HG03196 (cell line): ENCODE results near the gene RASA2.
A peak's percentile ranks its signal among the peaks of the same experiment; 100 is the strongest.
"Not testable (repeated sequence)": the region's sequence is repeated elsewhere in the genome, so short reads cannot be mapped to it uniquely, and the experiment has no call there.

Source experiments
- ATAC-seq: cut with Tn5 transposase; IDR thresholded peaks from one replicate; pipeline ENCODE4 v1.9.1; 2021; ENCODE audit not compliant: unreplicated experiment

RASA2 gene

DNA sequence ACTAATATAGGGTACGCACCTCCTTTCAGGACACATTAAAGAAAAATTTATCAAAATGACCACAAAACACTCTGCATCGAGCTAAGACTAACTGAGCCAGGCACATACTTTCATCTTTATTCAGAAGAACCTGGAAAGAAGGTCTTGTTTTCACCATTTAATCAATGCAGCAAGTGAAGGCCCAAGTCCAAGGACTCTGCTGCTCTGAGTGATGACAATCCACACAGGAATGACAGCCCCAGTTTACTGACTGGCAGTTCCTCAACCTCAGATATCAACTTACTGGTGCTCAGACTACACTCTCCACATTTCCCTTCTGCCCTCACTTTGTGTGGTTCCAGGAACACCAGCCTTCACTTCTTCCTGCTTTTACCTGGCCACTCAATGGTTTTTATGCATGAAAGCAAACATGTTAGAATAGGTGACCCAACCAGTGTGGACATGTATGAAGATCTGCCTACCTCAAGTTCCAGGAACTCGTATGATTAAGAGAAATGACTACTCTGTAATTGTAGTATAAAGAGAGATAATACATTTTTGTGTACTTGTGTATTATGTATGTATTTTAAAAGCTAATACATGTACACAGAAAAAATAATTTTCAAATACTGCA, 29.1 kb upstream of the RASA2 start:
- ATAC-seq: no peak

DNA sequence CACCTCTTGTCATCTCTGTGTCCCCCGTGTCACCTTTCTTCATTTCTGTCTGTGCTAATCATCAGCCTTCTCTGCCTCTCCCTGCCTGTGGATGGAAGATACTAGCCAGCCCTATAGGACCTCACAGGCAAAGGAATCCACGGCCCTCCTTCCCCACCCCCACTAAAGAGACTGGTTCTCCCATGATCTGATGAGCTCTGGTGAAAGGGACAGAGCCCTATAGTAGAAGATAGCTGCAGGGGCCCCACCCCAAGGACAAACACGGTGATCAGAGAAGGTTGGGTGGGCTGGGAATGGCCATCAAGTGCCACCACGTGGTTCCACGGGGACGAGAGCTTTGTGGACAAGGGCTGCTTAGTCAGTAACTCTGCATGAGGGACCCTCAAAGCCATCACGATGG, 27.8 kb upstream of the RASA2 start:
- no peak for ATAC-seq

DNA sequence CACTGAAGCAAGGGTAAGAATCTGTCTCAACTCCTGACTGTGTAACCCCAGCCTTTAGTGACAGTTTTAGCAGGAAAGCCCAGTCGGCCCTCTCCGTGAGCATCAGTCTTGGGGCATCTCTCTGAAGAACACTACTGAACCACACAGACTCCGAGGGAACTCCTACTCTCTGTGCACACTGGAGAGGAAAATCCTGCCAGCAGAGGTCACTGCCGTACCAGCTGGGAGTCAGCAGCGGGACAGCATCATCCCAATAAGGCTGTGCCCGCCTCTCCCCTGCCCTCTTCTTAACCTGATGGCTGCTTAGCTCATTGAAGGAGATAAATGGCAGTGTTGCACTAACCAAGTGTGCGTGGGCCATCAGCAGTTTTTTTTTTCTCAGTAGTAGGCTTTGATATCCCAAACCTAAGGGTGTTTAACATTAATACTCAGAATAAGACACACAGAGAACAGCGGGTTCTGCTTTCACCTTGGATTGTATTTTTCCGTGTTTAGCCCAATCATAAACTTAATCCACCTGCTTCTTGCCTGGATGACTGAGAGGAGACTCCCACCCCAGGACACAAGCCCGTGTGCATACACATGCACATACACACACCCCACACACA, 26.6 kb upstream of the RASA2 start:
- ATAC-seq: peak; percentile 86

DNA sequence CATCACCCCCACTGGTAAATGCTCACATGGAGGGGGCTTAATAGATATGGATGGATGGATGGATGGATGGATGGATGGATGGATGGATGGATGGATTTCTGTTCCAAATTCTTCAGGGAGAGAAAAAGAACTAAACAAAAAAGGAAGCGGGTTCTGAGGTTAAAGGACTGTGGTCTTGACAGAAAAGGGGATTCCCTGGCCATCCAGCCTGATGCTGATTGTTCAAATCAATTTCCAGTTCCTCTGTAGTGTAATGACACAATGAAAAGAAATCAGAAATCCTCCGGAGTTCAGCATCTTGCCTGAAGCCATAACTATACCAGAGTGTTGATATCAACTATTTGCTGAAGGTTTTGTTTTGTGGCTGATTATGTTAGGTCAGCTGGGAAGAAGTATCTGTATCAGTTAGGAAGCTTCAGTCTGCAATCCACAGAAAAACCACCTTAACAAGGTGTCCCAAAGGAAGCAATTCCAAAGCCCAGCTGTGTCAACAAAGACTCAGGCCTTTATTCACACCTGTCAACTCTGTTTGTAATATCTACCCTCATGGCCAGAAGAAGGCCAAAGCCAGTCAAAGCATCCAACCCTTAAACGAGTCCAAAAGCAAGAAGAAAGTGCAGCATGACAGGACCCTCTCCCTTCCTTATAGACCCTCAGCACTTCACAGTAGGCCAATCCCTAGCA, 24.5 kb upstream of the RASA2 start:
- ATAC-seq: no peak

DNA sequence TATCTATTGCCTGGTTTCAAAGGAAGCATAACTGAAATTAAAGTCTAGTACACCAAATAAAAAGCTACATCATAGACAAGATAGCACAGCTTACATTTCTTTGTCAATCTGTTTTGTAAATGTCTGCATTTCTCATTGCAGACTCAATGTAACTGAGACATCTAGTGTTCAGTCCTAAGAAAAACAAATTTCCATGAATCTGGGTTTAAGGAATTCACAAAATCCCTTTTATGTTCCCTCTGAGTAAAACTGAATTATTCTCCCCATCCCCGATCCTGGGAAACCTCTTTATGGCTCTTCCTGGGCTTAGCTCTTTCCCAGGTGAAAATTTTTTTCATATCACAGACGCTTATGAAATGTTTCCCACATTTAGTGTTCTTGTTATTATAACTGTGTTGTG, 21.6 kb upstream of the RASA2 start:
- no peak for ATAC-seq

DNA sequence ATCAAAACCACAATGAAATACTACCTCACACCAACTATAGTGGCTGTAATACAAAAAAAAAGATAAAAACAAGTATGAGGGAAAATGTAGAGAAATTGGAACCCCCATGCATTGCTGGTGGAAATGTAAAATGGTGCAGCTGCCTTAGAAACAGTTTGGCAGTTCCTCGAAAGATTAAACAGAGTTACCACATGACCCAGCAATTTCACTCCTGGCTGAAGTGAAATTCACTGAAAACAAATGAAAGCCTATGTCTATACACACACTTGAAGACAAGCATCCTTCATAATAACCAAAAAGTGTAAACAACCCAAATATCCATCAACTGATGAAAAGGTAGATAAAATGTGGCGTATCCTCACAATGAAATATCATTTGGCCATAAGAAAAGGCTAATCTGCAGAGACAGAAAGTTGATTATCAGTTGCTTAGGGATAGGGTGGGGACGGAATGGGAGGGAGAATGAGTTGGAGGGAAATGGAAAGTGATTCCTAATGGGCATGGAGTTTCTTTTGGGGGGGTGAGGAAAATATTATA, 20.1 kb upstream of the RASA2 start:
- no peak for ATAC-seq

DNA sequence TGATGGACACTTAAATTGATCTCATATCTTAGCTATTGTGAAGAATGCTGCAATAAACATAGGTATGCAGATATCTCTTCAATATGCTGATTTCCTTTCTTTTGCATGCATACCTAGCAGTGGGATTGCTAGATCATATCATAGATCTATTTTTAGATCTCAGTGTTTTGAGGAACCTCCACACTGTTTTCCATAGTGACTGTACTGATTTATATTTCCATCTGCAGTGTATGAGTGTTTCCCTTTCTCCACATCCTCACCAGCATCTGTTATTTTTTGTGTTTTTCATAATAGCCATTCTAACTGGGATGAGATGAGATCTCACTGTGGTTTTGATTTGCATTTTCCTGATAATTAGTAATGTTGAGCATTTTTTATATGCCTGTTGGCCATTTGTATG, 17.1 kb upstream of the RASA2 start:
- no peak for ATAC-seq

DNA sequence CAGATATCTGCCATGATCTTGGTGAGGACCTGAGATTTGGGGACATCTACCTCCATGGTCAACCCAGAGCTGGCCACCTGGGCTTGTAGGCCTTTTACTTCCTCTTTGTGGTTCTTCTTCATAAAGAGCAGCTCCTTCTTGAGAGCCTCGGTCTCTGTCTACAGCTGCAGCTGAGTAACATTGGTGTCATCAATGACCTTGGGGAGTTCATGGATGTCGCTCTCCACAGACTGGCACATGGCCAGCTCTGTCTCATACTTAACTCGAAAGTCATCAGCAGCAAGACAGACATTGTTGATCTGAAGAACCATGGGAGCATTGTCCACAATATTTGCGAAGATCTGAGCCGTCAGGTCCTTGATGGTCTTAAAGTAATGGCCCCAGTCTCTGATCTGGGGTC, 15.7 kb upstream of the RASA2 start:
- ATAC-seq: no peak

DNA sequence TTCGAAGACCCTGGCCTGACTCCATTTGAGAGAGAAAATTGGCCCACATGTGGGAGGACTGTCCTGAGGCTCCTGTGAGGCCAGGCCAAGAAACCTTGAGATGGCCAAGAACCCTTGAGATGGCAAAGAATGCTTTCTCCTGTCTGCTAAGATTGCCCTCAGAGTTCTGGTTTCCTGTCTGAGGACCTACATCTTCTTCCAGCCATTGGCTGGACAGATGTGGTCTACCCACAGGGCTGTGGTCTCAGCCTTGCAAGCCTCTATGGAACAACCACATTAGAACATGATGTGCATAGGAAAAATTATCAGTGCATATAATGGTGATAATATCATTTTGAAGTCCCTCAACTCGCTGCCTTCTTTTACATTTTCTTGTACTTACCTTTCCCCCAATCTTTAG, 10.8 kb upstream of the RASA2 start:
- no peak for ATAC-seq

DNA sequence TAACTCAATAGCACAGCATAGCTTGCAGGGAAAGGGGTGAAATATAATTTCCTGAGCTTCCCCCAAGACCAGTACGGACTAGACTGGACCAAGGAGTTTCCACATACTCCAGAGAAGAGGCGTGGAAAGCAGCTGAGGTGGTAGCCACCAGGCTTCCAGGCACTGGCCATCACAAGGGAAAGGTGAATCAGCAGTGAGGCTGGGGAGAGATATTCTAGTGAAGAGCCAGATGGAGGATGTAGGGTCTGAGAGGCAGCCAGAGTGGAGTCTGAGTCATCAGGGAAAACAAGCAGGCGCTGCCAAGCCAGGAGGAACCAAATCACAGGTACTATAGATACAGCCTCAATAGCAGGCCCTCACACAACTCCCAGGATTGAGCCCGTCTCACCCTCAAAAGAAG, 9.6 kb upstream of the RASA2 start:
- no peak for ATAC-seq

DNA sequence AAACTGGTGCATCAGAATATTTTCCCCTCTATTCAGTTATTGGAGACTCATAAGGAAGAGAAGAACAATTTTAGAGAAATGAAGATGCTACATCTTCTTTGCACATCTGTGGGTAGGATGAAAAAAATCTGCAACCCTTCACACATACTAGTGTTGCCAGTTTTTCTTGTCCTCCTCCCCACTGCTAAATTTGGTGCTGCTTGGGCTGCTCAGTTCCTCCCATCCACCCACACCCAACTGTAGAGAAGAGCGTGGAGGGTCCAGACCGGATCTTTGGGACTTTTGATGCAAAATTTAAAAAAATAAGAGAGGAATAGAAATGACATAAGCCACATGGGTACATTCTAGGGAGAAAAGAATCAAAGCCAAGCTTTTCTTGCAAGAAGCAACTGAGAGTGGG, 8.7 kb upstream of the RASA2 start:
- no peak for ATAC-seq

DNA sequence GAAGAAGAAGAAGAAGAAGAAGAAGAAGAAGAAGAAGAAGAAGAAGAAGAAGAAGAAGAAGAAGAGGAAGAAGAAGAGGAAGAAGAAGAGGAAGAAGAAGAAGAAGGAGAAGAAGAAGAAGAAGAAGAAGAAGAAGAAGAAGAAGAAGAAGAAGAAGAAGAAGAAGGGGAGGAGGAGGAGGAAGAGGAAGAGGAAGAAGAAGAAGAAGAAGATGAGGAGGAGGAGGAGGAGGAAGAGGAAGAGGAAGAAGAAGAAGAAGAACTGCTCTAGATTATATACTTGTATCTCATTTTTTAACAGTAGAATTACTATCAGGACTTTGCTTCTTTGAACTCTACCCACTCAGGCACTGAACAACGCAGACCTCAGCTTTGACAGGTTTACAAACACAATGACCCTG, 8.0 kb upstream of the RASA2 start:
- ATAC-seq: not testable (repeated sequence)

DNA sequence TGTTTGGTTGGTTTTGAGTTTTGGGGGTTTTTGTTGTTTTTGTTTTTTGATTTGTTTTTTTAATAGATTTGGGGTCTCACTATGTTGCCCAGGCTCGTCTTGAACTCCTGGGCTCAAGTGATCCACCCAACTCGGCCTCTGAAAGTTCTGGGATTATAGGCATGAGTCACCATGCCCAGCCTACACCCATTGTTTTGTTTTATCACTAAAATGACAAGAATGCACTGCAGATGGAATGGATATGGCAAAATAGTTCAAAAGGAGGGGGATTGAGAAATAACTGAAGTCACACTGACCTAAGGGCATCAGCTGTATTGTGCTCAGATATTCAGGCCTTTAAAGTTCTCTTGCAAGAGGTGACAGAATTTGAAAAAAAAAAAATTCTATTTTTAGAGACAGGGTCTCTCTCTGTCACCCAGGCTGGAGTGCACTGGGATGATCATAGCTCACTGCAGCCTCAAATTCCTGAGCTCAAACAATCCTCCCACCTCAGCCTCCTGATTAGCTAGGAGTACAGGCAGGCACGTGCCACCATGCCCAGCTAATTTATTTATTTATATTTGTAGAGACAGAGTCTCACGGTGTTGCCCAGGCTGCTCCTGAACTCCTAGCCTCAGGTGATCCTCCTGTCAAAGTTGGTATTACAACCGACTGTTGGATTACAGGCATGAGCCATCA, 4.4 kb upstream of the RASA2 start:
- no peak for ATAC-seq

DNA sequence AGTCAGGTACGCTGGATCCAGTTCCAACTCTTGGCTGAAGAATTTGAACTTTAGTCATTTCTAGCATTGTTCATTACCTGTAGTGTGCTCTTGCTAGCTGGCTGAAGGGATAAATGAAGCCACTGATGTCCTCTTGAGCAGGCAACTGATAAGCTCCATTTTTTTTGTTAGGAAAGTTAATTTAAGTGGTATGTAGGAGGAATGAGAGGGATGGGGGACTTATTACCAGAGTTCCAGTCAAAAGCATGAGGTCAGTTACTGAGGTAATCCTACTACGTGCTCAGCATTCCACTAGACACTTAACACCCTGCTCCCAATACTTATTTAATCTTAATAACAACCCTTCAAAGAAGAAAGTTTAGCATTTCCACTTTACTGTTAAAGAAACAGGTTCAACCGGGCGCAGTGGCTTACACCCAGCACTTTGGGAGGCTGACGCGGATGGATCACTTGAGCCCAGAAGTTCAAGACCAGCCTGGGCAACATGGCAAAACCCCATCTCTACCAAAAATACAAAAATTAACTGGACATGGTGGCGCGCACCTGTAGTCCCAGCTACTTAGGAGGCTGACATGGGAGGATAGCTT, 2.0 kb upstream of the RASA2 start:
- ATAC-seq: no peak

DNA sequence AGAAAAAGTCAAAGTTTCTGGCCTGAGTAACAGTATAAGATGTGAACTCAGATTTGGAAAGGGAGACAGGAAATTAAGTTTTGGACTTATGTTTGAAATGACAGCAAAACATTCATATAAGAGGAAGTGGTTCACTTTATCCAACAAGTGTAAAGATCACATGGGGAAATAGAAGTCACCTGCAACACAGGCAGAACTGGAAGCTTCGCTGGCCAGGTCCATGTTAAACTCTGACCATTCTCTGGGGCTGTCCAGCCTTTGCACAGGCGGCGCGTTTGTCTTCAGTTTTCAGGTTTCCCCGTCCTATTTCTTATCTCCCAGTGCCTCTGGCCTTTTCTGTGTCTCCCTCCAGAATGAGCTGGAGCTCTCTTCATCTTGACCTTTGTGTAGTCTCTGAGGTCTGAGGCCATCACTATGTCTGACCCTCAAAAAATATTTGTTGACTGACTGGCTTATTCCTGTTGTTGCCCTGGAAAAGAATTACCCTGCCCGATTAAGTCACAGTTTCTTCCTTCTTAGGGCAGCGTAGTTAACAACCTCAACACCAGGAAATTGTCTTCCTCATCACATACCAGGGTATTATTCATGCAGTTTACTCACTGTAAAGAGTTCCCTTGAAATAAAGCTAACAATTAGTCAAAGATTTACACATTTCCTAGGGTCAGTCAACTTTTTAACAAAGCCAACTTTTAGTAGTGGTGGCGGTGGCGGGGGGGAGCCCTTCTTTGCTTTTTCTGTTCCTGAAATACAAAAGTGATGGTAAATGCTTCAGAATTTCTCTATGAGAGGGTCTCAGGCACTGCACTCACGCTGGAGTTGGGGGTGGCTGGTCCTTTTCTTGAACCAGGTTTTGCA, 959 bp upstream of the RASA2 start:
- no peak for ATAC-seq

DNA sequence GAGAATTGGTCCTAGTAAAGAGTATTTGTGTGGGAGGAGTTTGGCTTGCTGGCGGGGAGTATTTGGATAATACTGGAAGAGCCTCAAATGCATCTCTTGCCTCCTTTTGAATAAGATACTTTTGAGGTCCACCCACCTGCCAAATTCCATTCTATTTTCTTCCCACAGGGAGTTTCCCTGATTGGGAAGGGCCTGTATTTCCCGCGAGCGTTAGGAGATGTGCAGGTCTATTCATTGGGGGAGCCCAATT, 406 bp upstream of the RASA2 start:
- ATAC-seq: no peak

DNA sequence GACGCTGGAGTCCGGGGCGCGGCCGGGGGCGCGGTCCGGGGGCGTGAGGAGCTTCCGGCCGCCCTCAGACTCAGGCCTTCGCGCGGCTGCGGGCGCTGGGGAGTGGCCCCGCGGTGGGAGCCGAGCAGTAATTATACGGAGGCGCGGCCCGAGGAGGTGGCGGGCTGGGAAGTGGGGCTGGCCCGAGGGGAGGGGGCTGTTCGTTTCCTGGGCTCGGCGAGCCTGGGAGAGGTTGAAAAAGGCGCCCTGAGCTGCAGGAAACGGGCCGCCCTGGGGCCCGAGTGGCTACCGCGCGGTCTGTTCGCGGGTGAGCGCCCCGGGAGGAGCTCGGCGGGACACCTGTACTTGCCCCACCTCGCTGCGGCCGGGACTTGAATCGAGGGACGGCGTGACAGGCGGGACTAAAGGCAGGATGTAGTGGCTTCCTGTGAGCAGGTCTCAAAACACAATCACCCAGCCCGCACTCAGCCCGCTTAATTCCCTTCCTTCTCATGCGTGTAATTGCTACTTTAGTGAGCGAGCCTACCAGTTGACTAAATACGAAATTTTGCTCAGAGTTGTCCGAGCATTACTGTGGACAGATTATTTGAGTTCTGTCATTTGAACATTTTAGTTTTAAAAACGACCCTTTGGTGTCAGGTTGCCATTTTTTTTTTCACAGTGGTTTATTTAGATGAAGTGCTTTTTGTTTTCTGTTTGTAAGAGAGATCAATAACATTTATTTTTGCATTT, 860 bp downstream of the RASA2 start:
- peak; percentile 79 for ATAC-seq

DNA sequence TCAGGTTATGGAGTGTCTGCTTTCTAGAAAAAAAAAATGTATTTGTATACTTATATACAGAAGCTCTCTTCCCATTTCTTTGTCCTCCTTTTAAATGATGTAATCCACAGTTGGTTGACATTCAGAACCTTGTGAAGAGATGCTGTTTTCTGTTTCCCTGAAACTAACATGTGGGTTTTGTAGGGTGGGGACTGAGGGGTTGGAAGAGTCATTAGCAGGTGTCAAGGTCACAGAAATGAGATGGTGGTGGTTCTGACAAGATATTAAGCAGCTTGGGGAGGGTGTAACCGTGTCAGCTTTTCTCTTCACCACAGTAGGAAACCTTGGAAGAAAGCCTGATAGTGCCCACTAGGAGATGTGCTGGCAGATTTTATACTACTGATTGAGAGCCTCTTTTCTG, 2.4 kb downstream of the RASA2 start:
- ATAC-seq: no peak

DNA sequence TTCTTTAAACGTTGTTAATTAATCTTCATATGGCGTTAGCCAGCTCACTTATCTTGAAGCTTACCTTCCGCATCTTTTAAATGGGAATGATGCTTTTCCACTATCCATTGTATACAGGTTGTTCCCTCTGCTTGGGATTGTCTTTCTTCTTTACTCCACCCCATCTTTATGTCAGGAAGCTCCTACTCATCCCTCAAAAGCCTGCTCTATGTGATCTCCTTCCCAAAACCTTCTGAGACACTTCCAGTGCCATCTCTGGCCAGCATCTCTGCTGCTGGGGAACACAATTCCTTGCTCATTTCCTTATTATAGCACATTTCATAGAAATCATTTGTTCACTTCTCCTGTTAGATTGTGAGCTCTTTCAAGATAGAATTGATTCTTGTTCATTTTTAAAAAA, 4.3 kb downstream of the RASA2 start:
- ATAC-seq: no peak

DNA sequence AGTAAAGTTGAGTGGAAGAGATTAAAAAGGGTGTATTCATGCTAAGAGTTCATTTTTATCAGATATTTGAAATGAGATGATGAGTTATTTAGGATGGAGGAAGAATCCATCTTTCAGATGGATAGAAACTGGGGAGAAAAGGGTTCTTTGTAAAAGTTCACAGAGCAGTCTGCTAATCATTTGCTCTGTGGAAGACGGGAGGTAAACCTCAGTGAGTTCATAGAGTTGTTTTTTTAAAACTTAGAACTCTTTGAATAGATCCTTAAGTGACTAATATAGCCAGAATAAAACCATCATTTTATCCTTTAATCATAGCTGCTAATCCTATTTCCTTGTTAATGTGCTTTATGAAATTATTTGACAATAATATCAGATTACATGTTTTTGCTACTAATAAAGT, 5.1 kb downstream of the RASA2 start:
- no peak for ATAC-seq
